Tibial nerve (tissue), 4 donors: ENCODE data around the gene GGACT. TPM values are rescaled to one million over a fixed set of nuclear protein-coding genes. Genes with fewer than 3 reads are reported as not detected.

Source experiments
- DNase-seq, 2 donors: peaks; one replicate each; pipeline ENCODE4 v3.0.0-alpha.2; 2019; ENCODE audit warnings: low spot score in 2 of 2
- H3K27ac ChIP-seq, 4 donors: fragments of 200-600 bp; sonication (generic) in 3 of 4; one replicate each; pipeline ENCODE4 v1.5.1; 2017 to 2019; ENCODE audit warnings: mild to moderate bottlenecking in 1 of 4
- H3K27me3 ChIP-seq, 2 donors: fragments of 200-600 bp; sonication (generic) in 1 of 2; one replicate each; pipeline versions ENCODE4 v1.5.1 to v1.6.0; 2017 to 2019
- H3K36me3 ChIP-seq, 3 donors: fragments of 200-600 bp; sonication (generic); one replicate each; pipeline ENCODE4 v1.5.1; 2018 to 2019
- H3K4me1 ChIP-seq, 4 donors: fragments of 200-600 bp; sonication (generic) in 3 of 4; one replicate each; pipeline ENCODE4 v1.5.1; 2017 to 2019
- H3K4me3 ChIP-seq, 4 donors: fragments of 200-600 bp; sonication (generic) in 3 of 4; one replicate each; pipeline ENCODE4 v1.5.1; 2017 to 2019; ENCODE audit warnings: mild to moderate bottlenecking in 1 of 4, moderate library complexity in 1 of 4
- H3K9me3 ChIP-seq, 4 donors: fragments of 200-600 bp; sonication (generic) in 3 of 4; one replicate each; pipeline ENCODE4 v1.5.1; 2017 to 2019
- CTCF ChIP-seq, 5 experiments: fragments of 200-600 bp in 3 of 5; fragments of 450-650 bp in 2 of 5; sonication (generic) in 3 of 5; IDR thresholded peaks; one replicate each; pipeline ENCODE4 v1.5.1; 2016 to 2019; ENCODE audit warnings: antibody characterized with exemption in 5 of 5, mild to moderate bottlenecking in 3 of 5, moderate library complexity in 2 of 5
- EP300 ChIP-seq, 2 donors: sonication (generic); formaldehyde crosslinking; IDR thresholded peaks; one replicate each; pipeline ENCODE4 v1.6.1; 2017; ENCODE audit warnings: antibody characterized with exemption in 2 of 2, mild to moderate bottlenecking in 1 of 2
- POLR2A ChIP-seq, 2 donors: fragments of 450-650 bp; IDR thresholded peaks; one replicate each; pipeline ENCODE4 v1.6.1; 2017; ENCODE audit warnings: antibody characterized with exemption in 2 of 2, mild to moderate bottlenecking in 2 of 2, moderate library complexity in 2 of 2
- WGBS, 2 donors: methylation state at CpG; one replicate each; pipeline ENCODE4 v1.1.5; 2018; 5-methylcytosine and 5-hydroxymethylcytosine counted together
- total RNA-seq, 4 donors: library from RNA; depleted of rRNA; stranded (reverse); fragments of >200 nt; gene quantifications; one replicate each; pipeline ENCODE4 v1.1.0, GENCODE V29; 2016

The GGACT gene
- total RNA-seq, 4 donors from 2014 or later: 2.4 to 5.2 (median 3.9) TPM

- TF ChIP-seq EP300 (IDR thresholded peaks at IDR 0.05) (no peak), POLR2A (IDR thresholded peaks at IDR 0.05) (no peak), CTCF (IDR thresholded peaks at IDR 0.05) (no peak)
- H3K27me3 ChIP-seq: no peaks in the 10 kb centered on the region
- no peak for DNase-seq
- no peaks in the 10 kb centered on the region for H3K36me3 ChIP-seq
- no peak overlapping the region for H3K4me3 ChIP-seq
- no peaks in the 10 kb centered on the region for H3K9me3 ChIP-seq
- 93 to 99% methylated on average over 4 of the region's 4 CpGs for WGBS, 2 donors
- no peak overlapping the region for H3K27ac ChIP-seq
- H3K4me1 ChIP-seq: peaks cover 0 to 23% (median 0%) of the 10 kb centered on the region in 4 donors
Observed at GRCh38 chr13:100545684-100546061, 42.9 kb downstream of the GGACT start.

- TF ChIP-seq EP300 (IDR thresholded peaks at IDR 0.05) (no peak), POLR2A (IDR thresholded peaks at IDR 0.05) (no peak), CTCF (IDR thresholded peaks at IDR 0.05) (no peak)
- Histone ChIP-seq H3K4me3 (no peak overlapping the region), H3K27me3 (no peaks in the 10 kb centered on the region), H3K36me3 (no peaks in the 10 kb centered on the region), H3K4me1 (peaks cover 0 to 19% (median 0%) of the 10 kb centered on the region in 4 donors), H3K9me3 (no peaks in the 10 kb centered on the region), H3K27ac (no peak overlapping the region)
- no peak for DNase-seq
- WGBS, 2 donors: 79 to 82% methylated on average over 14 to 22 of the region's 22 CpGs
Observed at GRCh38 chr13:100544866-100545683, 43.5 kb downstream of the GGACT start.

- H3K36me3 ChIP-seq: peaks cover 0 to 2% (median 0%) of the 10 kb centered on the region in 3 donors
- TF ChIP-seq EP300 (IDR thresholded peaks at IDR 0.05): peak in 1 of 2 donors; percentile 33
- TF ChIP-seq CTCF (IDR thresholded peaks at IDR 0.05): no peak
- TF ChIP-seq POLR2A (IDR thresholded peaks at IDR 0.05): no peak
- 74 to 77% methylated on average over 26 of the region's 26 CpGs for WGBS, 2 donors
- no peaks in the 10 kb centered on the region for H3K27me3 ChIP-seq
- H3K4me1 ChIP-seq: peaks cover 0 to 14% (median 0%) of the 10 kb centered on the region in 4 donors
- DNase-seq: no peak
- H3K27ac ChIP-seq: no peak overlapping the region
- H3K4me3 ChIP-seq: peak overlapping the region in 1 of 4 donors; percentile 25
- H3K9me3 ChIP-seq: no peaks in the 10 kb centered on the region
Observed at GRCh38 chr13:100543872-100544602, 44.6 kb downstream of the GGACT start.

- no peaks in the 10 kb centered on the region for H3K27me3 ChIP-seq
- no peak overlapping the region for H3K27ac ChIP-seq
- no peak overlapping the region for H3K4me3 ChIP-seq
- no peak for DNase-seq
- H3K9me3 ChIP-seq: no peaks in the 10 kb centered on the region
- TF ChIP-seq CTCF (IDR thresholded peaks at IDR 0.05): peak; percentile 19 to 44 (median 23)
- no peak for TF ChIP-seq EP300 (IDR thresholded peaks at IDR 0.05)
- peaks cover 0 to 14% (median 0%) of the 10 kb centered on the region in 4 donors for H3K4me1 ChIP-seq
- WGBS, 2 donors: 56 to 57% methylated on average over 8 of the region's 8 CpGs
- peaks cover 0 to 13% (median 0%) of the 10 kb centered on the region in 3 donors for H3K36me3 ChIP-seq
Observed at GRCh38 chr13:100542826-100543156, 45.8 kb downstream of the GGACT start.
